RWPE2 (cell line): Measurements from ENCODE around the gene USP48.

Experiments used
- ATAC-seq: fragments of 200-7000 bp; cut with Tn5 transposase; 3 replicates; pipeline ENCODE4 v1.9.1; 2021; ENCODE audit warnings: low read depth
- DNase-seq: peaks from one replicate; pipeline ENCODE4 v3.0.0-alpha.2; 2020; ENCODE audit warnings: low spot score
- H3K27ac ChIP-seq: fragments of 450-650 bp; 2 replicates; pipeline ENCODE4 v1.5.1; 2017; ENCODE audit warnings: mild to moderate bottlenecking; ENCODE audit not compliant: poor library complexity, severe bottlenecking
- H3K27me3 ChIP-seq: fragments of 250-450 bp; sonication (Bioruptor Pico); 2 replicates; pipeline ENCODE4 v1.5.1; 2021; ENCODE audit warnings: mild to moderate bottlenecking, moderate library complexity; ENCODE audit not compliant: insufficient read depth, poor library complexity, severe bottlenecking
- H3K36me3 ChIP-seq: fragments of 250-450 bp; sonication (Bioruptor Pico); 2 replicates; pipeline ENCODE4 v1.5.1; 2020; ENCODE audit warnings: low read depth, mild to moderate bottlenecking, moderate library complexity
- H3K4me1 ChIP-seq: fragments of 250-450 bp; sonication (Bioruptor Pico); 2 replicates; pipeline ENCODE4 v1.5.1; 2021; ENCODE audit warnings: mild to moderate bottlenecking, moderate library complexity; ENCODE audit not compliant: insufficient read depth, poor library complexity, severe bottlenecking
- H3K4me3 ChIP-seq: fragments of 250-450 bp; sonication (Bioruptor Pico); 2 replicates; pipeline ENCODE4 v1.5.1; 2021; ENCODE audit warnings: mild to moderate bottlenecking, moderate library complexity; ENCODE audit not compliant: severe bottlenecking
- H3K9me3 ChIP-seq: fragments of 250-450 bp; sonication (Bioruptor Pico); 2 replicates; pipeline ENCODE4 v1.5.1; 2021; ENCODE audit warnings: mild to moderate bottlenecking, moderate library complexity; ENCODE audit not compliant: severe bottlenecking
- CTCF ChIP-seq: fragments of 450-650 bp; IDR thresholded peaks from one replicate; pipeline ENCODE4 v1.5.1; 2017; ENCODE audit warnings: mild to moderate bottlenecking, moderate library complexity; ENCODE audit not compliant: poor library complexity, severe bottlenecking

USP48 gene

DNA sequence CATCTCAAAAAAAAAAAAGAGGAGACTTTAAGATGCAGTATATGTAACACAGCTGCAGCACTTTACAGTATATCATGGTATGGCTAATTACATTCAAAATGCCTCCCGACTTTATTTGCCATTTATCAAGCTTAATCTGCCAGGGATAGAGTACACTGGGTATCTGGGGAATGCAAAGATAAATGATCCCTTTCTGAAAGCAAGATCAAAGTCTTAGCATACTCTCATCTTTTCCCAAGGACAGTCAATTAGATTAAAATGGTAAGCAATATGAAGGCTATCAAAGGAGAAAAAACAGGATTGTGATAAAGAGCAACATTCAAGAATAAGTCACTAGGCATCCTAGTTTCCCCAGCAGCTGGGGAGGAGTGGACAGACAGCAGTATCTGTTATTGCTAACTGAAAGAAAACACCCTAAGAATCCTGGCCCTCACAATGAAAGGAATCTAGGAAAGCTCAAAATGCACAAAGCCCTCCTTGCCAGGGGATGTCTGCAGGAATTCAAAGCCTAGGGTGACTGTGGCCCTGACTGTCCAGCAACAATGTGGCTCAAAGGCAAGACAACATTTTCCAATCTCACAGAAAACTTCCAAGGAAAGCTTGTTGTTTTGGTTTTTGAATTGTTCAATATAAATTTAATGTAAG, 57.1 kb downstream of the USP48 start:
- no peak for DNase-seq
- no peak for TF ChIP-seq CTCF
- H3K9me3 ChIP-seq = no peaks in the 10 kb centered on the region
- no peak overlapping the region for H3K4me3 ChIP-seq
- no peaks in the 10 kb centered on the region for H3K27me3 ChIP-seq
- H3K4me1 ChIP-seq = no peaks in the 10 kb centered on the region
- peaks cover 82% of the 10 kb centered on the region for H3K36me3 ChIP-seq
- ATAC-seq = no peak
- no peak overlapping the region for H3K27ac ChIP-seq

- H3K4me1 ChIP-seq = no peaks in the 10 kb centered on the region
- H3K27me3 ChIP-seq = no peaks in the 10 kb centered on the region
- no peaks in the 10 kb centered on the region for H3K9me3 ChIP-seq
- H3K4me3 ChIP-seq = no peak overlapping the region
- ATAC-seq = no peak
- H3K36me3 ChIP-seq = peaks cover 87% of the 10 kb centered on the region
- no peak for TF ChIP-seq CTCF
- H3K27ac ChIP-seq = no peak overlapping the region
- no peak for DNase-seq
Measured at GRCh38 chr1:21724570-21724969, 58.4 kb downstream of the USP48 start.

GRCh38 chr1:21724098-21724497, 58.9 kb downstream of the USP48 start:
- Histone ChIP-seq H3K27me3 (no peaks in the 10 kb centered on the region), H3K4me1 (no peaks in the 10 kb centered on the region), H3K9me3 (no peaks in the 10 kb centered on the region), H3K4me3 (no peak overlapping the region), H3K27ac (no peak overlapping the region), H3K36me3 (peaks cover 88% of the 10 kb centered on the region)
- no peak for DNase-seq
- no peak for ATAC-seq
- TF ChIP-seq CTCF = no peak

GRCh38 chr1:21721295-21721985, 61.5 kb downstream of the USP48 start:
- no peak overlapping the region for H3K27ac ChIP-seq
- no peak for DNase-seq
- H3K36me3 ChIP-seq = peaks cover 84% of the 10 kb centered on the region
- no peaks in the 10 kb centered on the region for H3K27me3 ChIP-seq
- TF ChIP-seq CTCF = no peak
- no peak overlapping the region for H3K4me3 ChIP-seq
- H3K9me3 ChIP-seq = no peaks in the 10 kb centered on the region
- H3K4me1 ChIP-seq = no peaks in the 10 kb centered on the region
- ATAC-seq = no peak

DNA sequence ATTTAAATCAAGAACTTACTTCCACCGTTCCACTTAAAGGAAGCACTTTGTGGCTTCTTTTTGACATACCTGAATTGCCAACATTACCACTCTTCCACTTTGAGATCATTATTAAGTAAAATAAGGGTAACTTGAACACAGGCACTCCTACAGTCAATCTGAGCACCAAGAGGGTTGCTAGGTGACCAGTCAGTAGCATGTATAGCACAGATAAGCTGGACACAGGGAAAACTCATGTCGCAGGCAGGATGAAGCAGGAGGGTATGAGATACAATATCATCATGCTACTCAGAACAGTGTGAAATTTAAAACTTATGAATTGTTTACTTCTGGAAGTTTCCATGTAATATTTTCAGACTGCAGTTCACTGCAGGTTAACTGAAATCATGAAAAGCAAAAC, 66.8 kb downstream of the USP48 start:
- Histone ChIP-seq H3K4me3 (no peak overlapping the region), H3K27ac (no peak overlapping the region), H3K36me3 (peaks cover 85% of the 10 kb centered on the region), H3K27me3 (no peaks in the 10 kb centered on the region), H3K9me3 (no peaks in the 10 kb centered on the region), H3K4me1 (no peaks in the 10 kb centered on the region)
- no peak for DNase-seq
- no peak for ATAC-seq
- no peak for TF ChIP-seq CTCF
